Liver (tissue), 9 donors: ENCODE data around the gene ISCU. TPM values are rescaled to one million over a fixed set of nuclear protein-coding genes. Genes with fewer than 3 reads are reported as not detected.

ENCODE experiments used
- DNase-seq: peaks from one replicate; pipeline ENCODE4 v3.0.0-alpha.2; 2017; ENCODE audit warnings: low spot score
- H3K27ac ChIP-seq, 2 donors: one replicate each; pipeline ENCODE4 v1.7.0; 2013; ENCODE audit warnings: inconsistent platforms in 2 of 2, low read length in 2 of 2, control low read depth in 1 of 2, low read depth in 1 of 2, mild to moderate bottlenecking in 1 of 2
- H3K27me3 ChIP-seq, 4 donors: one replicate each; pipeline versions ENCODE4 v1.6.1 to v1.7.0; 2013; ENCODE audit warnings: low read length in 3 of 4, inconsistent platforms in 1 of 4, mild to moderate bottlenecking in 1 of 4, moderate library complexity in 1 of 4; ENCODE audit not compliant: control insufficient read depth in 4 of 4, insufficient read depth in 4 of 4
- H3K36me3 ChIP-seq, 4 donors: one replicate each; pipeline versions ENCODE4 v1.6.1 to v1.7.0; 2013; ENCODE audit warnings: low read length in 3 of 4, mild to moderate bottlenecking in 3 of 4, low read depth in 1 of 4, moderate library complexity in 1 of 4; ENCODE audit not compliant: control insufficient read depth in 4 of 4, insufficient read depth in 3 of 4
- H3K4me1 ChIP-seq, 4 donors: one replicate each; pipeline versions ENCODE4 v1.6.1 to v1.7.0; 2013; ENCODE audit warnings: low read length in 3 of 4, mild to moderate bottlenecking in 3 of 4, moderate library complexity in 1 of 4; ENCODE audit not compliant: control insufficient read depth in 4 of 4, insufficient read depth in 4 of 4
- H3K4me3 ChIP-seq, 3 donors: one replicate each; pipeline versions ENCODE4 v1.6.1 to v1.7.0; 2013; ENCODE audit warnings: low read length in 3 of 3, control low read depth in 1 of 3, low read depth in 1 of 3, mild to moderate bottlenecking in 1 of 3
- H3K9ac ChIP-seq, 2 donors: one replicate each; pipeline ENCODE4 v1.7.0; 2013; ENCODE audit warnings: low read length in 2 of 2, mild to moderate bottlenecking in 2 of 2, moderate library complexity in 2 of 2, control low read depth in 1 of 2, low read depth in 1 of 2
- H3K9me3 ChIP-seq, 4 donors: one replicate each; pipeline versions ENCODE4 v1.6.1 to v1.7.0; 2013; ENCODE audit warnings: low read length in 3 of 4; ENCODE audit not compliant: control insufficient read depth in 4 of 4
- EGR1 ChIP-seq, 2 donors: IDR thresholded peaks; 2 replicates each; pipeline ENCODE4 v1.6.1; 2016 to 2018; ENCODE audit warnings: antibody characterized with exemption in 2 of 2, low read depth in 2 of 2
- FOXA1 ChIP-seq: IDR thresholded peaks from 2 replicates; pipeline ENCODE4 v1.6.1; 2016; ENCODE audit warnings: antibody characterized with exemption
- GABPA ChIP-seq, 2 donors: IDR thresholded peaks in 1 of 2; conservative IDR thresholded peaks in 1 of 2; 2 replicates each; pipeline ENCODE4 v1.6.1; 2016; ENCODE audit warnings: antibody characterized with exemption in 2 of 2, mild to moderate bottlenecking in 1 of 2, moderate library complexity in 1 of 2
- JUND ChIP-seq, 2 donors: IDR thresholded peaks; 2 replicates each; pipeline ENCODE4 v1.6.1; 2016; ENCODE audit warnings: antibody characterized with exemption in 2 of 2
- NR2F2 ChIP-seq: IDR thresholded peaks from 2 replicates; pipeline ENCODE4 v1.6.1; 2016; ENCODE audit warnings: antibody characterized with exemption
- RAD21 ChIP-seq, 2 donors: IDR thresholded peaks; 2 replicates each; pipeline ENCODE4 v1.6.1; 2016; ENCODE audit warnings: antibody characterized with exemption in 2 of 2, mild to moderate bottlenecking in 2 of 2
- RXRA ChIP-seq, 2 donors: IDR thresholded peaks; 2 replicates each; pipeline ENCODE4 v1.6.1; 2017 to 2018; ENCODE audit warnings: antibody characterized with exemption in 2 of 2, mild to moderate bottlenecking in 1 of 2
- SP1 ChIP-seq: IDR thresholded peaks from 2 replicates; pipeline ENCODE4 v1.6.1; 2018; ENCODE audit warnings: antibody characterized with exemption, mild to moderate bottlenecking
- TAF1 ChIP-seq: conservative IDR thresholded peaks from 2 replicates; pipeline ENCODE4 v1.6.1; 2016; ENCODE audit warnings: antibody characterized with exemption, mild to moderate bottlenecking
- WGBS: extraction: QIAGEN DNeasy Blood & Tissue Kit; methylation state at CpG from one replicate; pipeline ENCODE4 v1.1.7; 2013; 5-methylcytosine and 5-hydroxymethylcytosine counted together
- polyA plus RNA-seq, 2 donors: library from polyadenylated mRNA; stranded (reverse) in 1 of 2; unstranded in 1 of 2; fragments of 200-250 nt in 1 of 2; fragments of >200 nt in 1 of 2; fragmentation: Nextera tagmentation in 1 of 2; extraction: Ambion mirVana in 1 of 2; gene quantifications; one replicate each; pipeline versions ENCODE4 v1.2.1 to v1.2.3, GENCODE V29; 2013 to 2015
- total RNA-seq, 2 donors: library from RNA; depleted of rRNA; stranded (reverse); fragments of >200 nt; gene quantifications; one replicate each; pipeline ENCODE4 v1.2.3, GENCODE V29; 2014
- TF ChIP-seq, protein P1 (sequence below): IDR thresholded peaks from 2 replicates; pipeline ENCODE4 v1.6.1; 2016; ENCODE audit warnings: antibody characterized with exemption, mild to moderate bottlenecking
- TF ChIP-seq, protein P2 (sequence below): IDR thresholded peaks from 2 replicates; pipeline ENCODE4 v1.6.1; 2016; ENCODE audit warnings: antibody characterized with exemption
- TF ChIP-seq, protein P3 (sequence below): fragments of 150-350 bp; IDR thresholded peaks from 2 replicates; pipeline ENCODE4 v1.5.1; 2017; ENCODE audit warnings: improper control_type of control experiment, low read depth, low read length; ENCODE audit not compliant: missing input control
- TF ChIP-seq, protein P4 (sequence below): IDR thresholded peaks from 2 replicates; pipeline ENCODE4 v1.6.1; 2016; ENCODE audit warnings: antibody characterized with exemption
- TF ChIP-seq, protein P5 (sequence below): IDR thresholded peaks from 2 replicates; pipeline ENCODE4 v1.6.1; 2016; ENCODE audit warnings: antibody characterized with exemption
- donor health status: healthy.
- donor health status: healthy.
- donor health status: healthy.
- donor health status: healthy.
- donor health status: healthy.

Gene ISCU
- total and polyA plus RNA-seq, 4 donors, result 42.3 to 85.9 (median 63.8) TPM

DNA sequence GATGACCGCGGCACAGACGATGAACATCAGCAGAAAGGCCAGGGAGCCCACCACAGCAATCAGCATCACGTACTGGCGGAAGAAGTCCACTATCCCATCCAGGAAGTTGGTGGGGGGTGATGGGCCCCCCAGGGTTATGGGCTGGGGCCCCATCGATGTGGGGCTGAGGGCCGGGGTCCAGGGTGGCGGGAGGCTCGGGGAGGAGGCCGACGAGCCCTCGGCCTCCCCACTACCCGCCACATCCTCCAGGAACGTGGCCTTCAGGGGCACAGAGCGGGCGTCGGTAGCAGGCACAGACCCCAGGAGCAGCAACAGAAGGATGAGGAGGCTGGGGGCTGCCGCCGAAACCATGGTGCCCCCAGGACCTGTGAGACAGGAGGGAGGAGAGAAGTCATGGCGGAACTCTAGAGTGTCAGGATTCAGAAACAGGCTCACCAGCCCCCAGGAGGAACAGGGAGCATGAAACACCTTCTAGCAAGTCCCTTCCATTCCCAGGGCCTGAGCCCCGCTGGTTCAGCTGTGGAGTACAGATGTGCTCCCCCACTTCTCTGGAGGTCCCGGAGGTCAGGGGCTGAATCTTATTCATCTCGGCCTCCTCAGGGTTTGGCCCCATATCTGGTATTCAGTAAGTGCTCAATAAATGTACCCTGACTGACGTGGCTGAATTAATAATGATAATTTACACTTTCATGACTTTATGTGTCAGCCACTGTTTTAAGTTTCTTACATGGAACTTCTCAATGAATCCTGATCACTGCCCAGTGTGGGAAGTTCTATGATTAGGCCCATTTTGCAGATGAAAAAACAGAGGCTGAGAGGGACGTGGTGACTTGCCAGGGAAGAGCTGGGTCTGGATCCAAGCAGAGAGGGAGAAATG is 29.9 kb downstream of the ISCU start (continued):
- TF ChIP-seq, protein P1, sequence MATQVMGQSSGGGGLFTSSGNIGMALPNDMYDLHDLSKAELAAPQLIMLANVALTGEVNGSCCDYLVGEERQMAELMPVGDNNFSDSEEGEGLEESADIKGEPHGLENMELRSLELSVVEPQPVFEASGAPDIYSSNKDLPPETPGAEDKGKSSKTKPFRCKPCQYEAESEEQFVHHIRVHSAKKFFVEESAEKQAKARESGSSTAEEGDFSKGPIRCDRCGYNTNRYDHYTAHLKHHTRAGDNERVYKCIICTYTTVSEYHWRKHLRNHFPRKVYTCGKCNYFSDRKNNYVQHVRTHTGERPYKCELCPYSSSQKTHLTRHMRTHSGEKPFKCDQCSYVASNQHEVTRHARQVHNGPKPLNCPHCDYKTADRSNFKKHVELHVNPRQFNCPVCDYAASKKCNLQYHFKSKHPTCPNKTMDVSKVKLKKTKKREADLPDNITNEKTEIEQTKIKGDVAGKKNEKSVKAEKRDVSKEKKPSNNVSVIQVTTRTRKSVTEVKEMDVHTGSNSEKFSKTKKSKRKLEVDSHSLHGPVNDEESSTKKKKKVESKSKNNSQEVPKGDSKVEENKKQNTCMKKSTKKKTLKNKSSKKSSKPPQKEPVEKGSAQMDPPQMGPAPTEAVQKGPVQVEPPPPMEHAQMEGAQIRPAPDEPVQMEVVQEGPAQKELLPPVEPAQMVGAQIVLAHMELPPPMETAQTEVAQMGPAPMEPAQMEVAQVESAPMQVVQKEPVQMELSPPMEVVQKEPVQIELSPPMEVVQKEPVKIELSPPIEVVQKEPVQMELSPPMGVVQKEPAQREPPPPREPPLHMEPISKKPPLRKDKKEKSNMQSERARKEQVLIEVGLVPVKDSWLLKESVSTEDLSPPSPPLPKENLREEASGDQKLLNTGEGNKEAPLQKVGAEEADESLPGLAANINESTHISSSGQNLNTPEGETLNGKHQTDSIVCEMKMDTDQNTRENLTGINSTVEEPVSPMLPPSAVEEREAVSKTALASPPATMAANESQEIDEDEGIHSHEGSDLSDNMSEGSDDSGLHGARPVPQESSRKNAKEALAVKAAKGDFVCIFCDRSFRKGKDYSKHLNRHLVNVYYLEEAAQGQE, result no peak
- TF ChIP-seq RXRA (IDR thresholded peaks at IDR 0.05) (no peak), JUND (IDR thresholded peaks at IDR 0.05) (no peak)
- TF ChIP-seq, protein P2, sequence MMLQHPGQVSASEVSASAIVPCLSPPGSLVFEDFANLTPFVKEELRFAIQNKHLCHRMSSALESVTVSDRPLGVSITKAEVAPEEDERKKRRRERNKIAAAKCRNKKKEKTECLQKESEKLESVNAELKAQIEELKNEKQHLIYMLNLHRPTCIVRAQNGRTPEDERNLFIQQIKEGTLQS, result no peak

DNA sequence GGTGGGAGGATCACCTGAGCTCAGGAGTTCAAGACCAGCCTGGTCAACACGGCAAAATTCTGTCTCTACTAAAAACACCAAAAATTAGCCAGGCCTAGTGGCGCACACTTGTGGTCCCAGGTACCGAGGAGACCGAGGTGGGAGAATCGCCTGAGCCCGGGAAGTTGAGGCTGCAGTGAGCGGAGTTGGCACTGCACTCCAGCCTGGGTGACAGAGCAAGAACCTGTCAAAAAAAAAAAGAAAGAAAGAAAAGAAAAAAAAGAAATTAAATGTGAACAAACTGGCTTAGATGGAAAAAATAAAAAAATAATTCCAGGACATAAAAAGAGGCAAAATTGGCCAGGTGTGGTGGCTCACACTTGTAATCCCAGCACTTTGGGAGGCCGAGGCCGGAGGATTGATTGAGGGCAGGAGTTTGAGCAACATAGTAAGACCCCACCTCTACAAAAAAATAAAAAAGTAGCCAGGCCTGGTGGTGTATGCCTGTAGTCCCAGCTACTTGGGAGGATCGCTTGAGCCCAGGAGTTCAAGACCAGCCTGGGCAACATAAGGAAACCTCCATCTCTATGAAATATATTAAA is 32.0 kb downstream of the ISCU start:
- no peak overlapping the region for H3K9ac ChIP-seq
- no peak overlapping the region for H3K4me3 ChIP-seq
- H3K4me1 ChIP-seq, result no peaks in the 10 kb centered on the region
- H3K9me3 ChIP-seq, result no peaks in the 10 kb centered on the region
- H3K36me3 ChIP-seq, result no peaks in the 10 kb centered on the region
- TF ChIP-seq RAD21 (IDR thresholded peaks at IDR 0.05) (no peak), TAF1 (no peak), GABPA (IDR thresholded peaks at IDR 0.05 in 1 of 2, conservative IDR thresholded peaks at IDR 0.05 in 1 of 2) (no peak), SP1 (no peak), EGR1 (IDR thresholded peaks at IDR 0.05; ENCODE audit: low read depth in 2 of 2) (no peak), FOXA1 (no peak), JUND (IDR thresholded peaks at IDR 0.05) (no peak), NR2F2 (no peak)
- TF ChIP-seq, protein P2, result no peak
- TF ChIP-seq, protein P1, result no peak
- TF ChIP-seq, protein P3, sequence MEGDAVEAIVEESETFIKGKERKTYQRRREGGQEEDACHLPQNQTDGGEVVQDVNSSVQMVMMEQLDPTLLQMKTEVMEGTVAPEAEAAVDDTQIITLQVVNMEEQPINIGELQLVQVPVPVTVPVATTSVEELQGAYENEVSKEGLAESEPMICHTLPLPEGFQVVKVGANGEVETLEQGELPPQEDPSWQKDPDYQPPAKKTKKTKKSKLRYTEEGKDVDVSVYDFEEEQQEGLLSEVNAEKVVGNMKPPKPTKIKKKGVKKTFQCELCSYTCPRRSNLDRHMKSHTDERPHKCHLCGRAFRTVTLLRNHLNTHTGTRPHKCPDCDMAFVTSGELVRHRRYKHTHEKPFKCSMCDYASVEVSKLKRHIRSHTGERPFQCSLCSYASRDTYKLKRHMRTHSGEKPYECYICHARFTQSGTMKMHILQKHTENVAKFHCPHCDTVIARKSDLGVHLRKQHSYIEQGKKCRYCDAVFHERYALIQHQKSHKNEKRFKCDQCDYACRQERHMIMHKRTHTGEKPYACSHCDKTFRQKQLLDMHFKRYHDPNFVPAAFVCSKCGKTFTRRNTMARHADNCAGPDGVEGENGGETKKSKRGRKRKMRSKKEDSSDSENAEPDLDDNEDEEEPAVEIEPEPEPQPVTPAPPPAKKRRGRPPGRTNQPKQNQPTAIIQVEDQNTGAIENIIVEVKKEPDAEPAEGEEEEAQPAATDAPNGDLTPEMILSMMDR, result no peak
- TF ChIP-seq, protein P4, sequence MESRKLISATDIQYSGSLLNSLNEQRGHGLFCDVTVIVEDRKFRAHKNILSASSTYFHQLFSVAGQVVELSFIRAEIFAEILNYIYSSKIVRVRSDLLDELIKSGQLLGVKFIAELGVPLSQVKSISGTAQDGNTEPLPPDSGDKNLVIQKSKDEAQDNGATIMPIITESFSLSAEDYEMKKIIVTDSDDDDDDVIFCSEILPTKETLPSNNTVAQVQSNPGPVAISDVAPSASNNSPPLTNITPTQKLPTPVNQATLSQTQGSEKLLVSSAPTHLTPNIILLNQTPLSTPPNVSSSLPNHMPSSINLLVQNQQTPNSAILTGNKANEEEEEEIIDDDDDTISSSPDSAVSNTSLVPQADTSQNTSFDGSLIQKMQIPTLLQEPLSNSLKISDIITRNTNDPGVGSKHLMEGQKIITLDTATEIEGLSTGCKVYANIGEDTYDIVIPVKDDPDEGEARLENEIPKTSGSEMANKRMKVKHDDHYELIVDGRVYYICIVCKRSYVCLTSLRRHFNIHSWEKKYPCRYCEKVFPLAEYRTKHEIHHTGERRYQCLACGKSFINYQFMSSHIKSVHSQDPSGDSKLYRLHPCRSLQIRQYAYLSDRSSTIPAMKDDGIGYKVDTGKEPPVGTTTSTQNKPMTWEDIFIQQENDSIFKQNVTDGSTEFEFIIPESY, result no peak
- TF ChIP-seq, protein P5, sequence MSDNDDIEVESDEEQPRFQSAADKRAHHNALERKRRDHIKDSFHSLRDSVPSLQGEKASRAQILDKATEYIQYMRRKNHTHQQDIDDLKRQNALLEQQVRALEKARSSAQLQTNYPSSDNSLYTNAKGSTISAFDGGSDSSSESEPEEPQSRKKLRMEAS, result no peak
- no peak for DNase-seq
- H3K27ac ChIP-seq, result no peak overlapping the region
- WGBS, result 97% methylated on average over 10 of the region's 10 CpGs
- H3K27me3 ChIP-seq, result no peaks in the 10 kb centered on the region
